ENCODE results near the gene MGAT4B.

MGAT4B gene

DNA sequence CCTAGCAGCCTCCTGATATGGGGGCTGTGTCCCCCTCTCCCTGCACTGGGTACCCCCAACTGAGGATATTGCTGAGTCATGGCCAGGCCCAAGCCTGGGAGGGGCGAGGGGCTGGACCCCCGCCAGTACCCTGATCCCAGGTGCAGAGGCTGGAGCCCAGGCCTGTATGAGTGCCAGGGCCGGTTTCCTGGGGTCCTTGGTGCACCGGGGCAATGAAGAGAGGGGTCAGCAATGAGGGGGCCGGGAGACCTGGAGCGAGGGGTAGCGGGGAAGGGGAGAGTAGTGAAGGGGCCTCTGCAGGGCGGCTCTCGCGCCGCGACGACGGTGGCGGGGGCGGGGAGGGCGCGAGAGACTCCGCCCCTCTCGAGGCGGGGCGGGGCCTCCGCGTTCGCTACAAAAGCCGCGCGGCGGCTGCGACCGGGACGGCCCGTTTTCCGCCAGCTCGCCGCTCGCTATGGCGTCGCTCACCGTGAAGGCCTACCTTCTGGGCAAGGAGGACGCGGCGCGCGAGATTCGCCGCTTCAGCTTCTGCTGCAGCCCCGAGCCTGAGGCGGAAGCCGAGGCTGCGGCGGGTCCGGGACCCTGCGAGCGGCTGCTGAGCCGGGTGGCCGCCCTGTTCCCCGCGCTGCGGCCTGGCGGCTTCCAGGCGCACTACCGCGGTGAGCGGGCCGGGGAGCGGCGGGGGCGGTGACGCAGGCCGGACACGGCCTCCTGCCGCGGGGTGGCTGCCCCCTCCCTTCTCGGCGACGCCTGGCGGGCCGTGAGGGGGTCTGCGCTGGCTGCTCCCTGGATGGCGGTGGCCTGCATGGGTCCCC lies 14.0 kb upstream of the MGAT4B start, which contains the start of gene SQSTM1:
SQSTM1 (plus strand) TSS at position 423 of the 815 bp plus-strand sequence; CDS start at position 455, 32 bp downstream.
- Histone ChIP-seq H3K9me3 (no peaks in the 10 kb centered on the region), H3K4me3 (peak within 1 kb of the TSS; percentile 55), H3K27me3 (ENCODE audit: low read depth) (no peaks in the 10 kb centered on the region), H3K4me1 (peaks cover 34% of the 10 kb centered on the region), H3K36me3 (replicated peaks) (peaks cover 47% of the 10 kb centered on the region)
- in situ Hi-C loops (cut with MboI; ENCODE audit: low sequenced_read_pairs): no loop called here
- peak; percentile 60 to 84 for DNase-seq (ENCODE audit: low spot score in 2 of 2)

DNA sequence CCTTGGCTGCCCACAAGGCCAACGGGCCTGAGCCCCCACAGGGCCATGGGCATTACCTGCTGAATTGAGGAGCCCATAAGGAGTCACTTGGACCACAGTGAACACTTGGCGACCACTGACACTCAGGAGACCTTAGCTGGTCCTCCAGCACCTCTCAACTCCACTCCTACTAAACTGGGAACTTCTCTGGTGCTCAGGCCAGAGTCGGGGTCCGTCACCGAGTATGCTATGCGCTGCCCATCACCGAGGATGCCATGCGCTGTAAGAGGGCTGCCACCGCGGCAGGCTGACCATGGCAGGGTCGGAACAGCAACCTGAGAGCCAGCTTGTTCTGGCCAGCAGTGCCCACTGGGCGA lies 13.4 kb upstream of the MGAT4B start:
- DNase-seq (ENCODE audit: low spot score in 2 of 2): no peak
- Histone ChIP-seq H3K36me3 (replicated peaks) (peaks cover 44% of the 10 kb centered on the region), H3K9me3 (no peaks in the 10 kb centered on the region), H3K27me3 (ENCODE audit: low read depth) (no peaks in the 10 kb centered on the region), H3K4me3 (peak overlapping the region; percentile 55), H3K4me1 (peaks cover 34% of the 10 kb centered on the region)
- in situ Hi-C loops (cut with MboI; ENCODE audit: low sequenced_read_pairs): no loop called here

DNA sequence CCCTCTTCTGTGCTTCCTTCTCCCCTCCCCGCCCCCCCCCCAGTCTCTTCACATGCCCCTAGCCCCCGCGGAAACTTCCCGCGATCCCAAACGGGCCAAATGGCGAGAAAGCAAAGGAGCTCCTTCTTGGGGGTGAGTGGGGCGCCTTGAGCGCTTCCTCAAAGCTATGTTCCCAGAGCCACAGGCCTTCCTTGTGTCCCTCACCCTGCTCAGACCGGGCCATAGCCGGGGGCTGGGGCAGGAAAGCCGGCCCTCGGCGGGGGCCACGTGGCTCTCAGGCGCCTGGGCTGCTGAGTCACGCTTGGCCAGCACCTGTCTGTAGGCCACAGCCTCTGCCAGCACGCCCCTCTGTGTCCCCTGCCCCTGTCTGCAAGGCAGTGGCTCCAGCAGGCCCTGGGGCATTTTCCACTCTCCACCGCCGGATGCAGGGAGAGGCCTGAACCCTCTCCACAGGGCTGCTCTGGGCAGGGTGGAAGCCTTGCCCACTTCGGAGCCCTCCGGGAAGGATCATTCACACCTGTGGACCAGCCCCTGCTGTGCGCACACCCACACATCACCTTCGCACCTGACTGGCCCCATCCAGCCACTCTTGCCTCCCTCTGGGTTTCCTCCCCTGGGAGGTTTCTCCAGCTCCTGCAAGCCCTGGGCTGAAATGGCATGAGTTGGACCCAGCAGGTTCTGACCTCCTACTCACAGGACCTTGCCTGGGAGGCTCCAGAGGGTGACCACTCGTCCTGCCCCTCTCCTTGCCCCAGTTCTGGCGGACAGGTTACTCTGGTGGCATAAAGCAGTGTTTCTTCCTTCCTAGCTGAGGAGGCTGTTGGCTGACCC lies 12.8 kb upstream of the MGAT4B start:
- Histone ChIP-seq H3K36me3 (replicated peaks) (peaks cover 42% of the 10 kb centered on the region), H3K9me3 (no peaks in the 10 kb centered on the region), H3K4me3 (peak overlapping the region; percentile 55), H3K27me3 (ENCODE audit: low read depth) (no peaks in the 10 kb centered on the region), H3K4me1 (peaks cover 34% of the 10 kb centered on the region)
- DNase-seq (ENCODE audit: low spot score in 2 of 2): peak in 1 of 2 experiments; percentile 78
- in situ Hi-C loops (cut with MboI; ENCODE audit: low sequenced_read_pairs): no loop called here

- no peaks in the 10 kb centered on the region for H3K27me3 ChIP-seq (ENCODE audit: low read depth)
- peak; percentile 60 to 82 for DNase-seq (ENCODE audit: low spot score in 2 of 2)
- H3K9me3 ChIP-seq: no peaks in the 10 kb centered on the region
- peaks cover 34% of the 10 kb centered on the region for H3K4me1 ChIP-seq
- peak overlapping the region; percentile 7 for H3K4me3 ChIP-seq
- H3K36me3 ChIP-seq (replicated peaks): peaks cover 41% of the 10 kb centered on the region
- in situ Hi-C loops (cut with MboI; ENCODE audit: low sequenced_read_pairs): no loop called here
These were observed 12.2 kb upstream of the MGAT4B start for GRCh38 chr5:179818746-179819295.

- in situ Hi-C loops (cut with MboI; ENCODE audit: low sequenced_read_pairs): no loop called here
- H3K27me3 ChIP-seq (ENCODE audit: low read depth): no peaks in the 10 kb centered on the region
- H3K9me3 ChIP-seq: no peaks in the 10 kb centered on the region
- no peak for DNase-seq (ENCODE audit: low spot score in 2 of 2)
- peaks cover 38% of the 10 kb centered on the region for H3K36me3 ChIP-seq (replicated peaks)
- peaks cover 34% of the 10 kb centered on the region for H3K4me1 ChIP-seq
- peak overlapping the region; percentile 7; the same call in 1 of the 2 replicates for H3K4me3 ChIP-seq
These were observed 11.5 kb upstream of the MGAT4B start for GRCh38 chr5:179817890-179818745.

GRCh38 chr5:179817470-179817840 lies 10.8 kb upstream of the MGAT4B start:
- Histone ChIP-seq H3K36me3 (replicated peaks) (peaks cover 38% of the 10 kb centered on the region), H3K4me3 (no peak overlapping the region), H3K4me1 (peaks cover 32% of the 10 kb centered on the region), H3K9me3 (no peaks in the 10 kb centered on the region), H3K27me3 (ENCODE audit: low read depth) (no peaks in the 10 kb centered on the region)
- in situ Hi-C loops (cut with MboI; ENCODE audit: low sequenced_read_pairs): no loop called here
- DNase-seq (ENCODE audit: low spot score in 2 of 2): no peak

DNA sequence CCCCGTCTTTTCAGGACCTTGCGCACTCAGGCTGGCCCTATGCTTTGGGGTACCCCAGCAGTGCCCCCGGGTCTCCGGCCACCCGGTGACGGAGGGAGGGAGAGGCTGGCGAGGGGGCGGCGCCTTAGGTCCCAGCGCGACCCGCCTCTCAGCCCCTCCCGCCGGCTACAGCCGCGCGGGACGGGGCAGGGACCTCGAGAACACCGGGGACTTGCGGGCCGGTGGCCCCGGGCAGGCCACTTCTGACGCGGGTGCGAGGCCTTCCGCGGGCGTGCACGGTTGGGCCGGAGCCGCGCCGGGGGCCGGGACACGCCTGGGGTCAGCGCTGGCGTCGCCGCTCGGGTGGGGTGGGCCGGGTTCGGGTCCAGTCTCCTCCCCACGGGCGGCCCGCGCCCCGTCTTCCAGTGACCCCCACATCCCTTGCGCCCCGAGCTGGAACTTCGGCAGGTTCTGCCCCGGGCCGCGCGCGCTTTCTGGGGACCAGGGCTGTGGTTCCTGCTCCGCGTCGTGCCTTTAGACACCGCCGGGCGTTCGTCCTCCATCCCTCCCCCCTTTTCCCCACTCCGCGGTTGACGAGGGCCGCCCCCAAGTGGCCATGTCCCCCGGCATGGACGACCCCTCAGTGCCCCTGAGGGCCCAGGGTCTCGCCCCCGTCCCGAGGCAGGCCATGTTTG lies 10.3 kb upstream of the MGAT4B start:
- no peak for DNase-seq (ENCODE audit: low spot score in 2 of 2)
- no peaks in the 10 kb centered on the region for H3K9me3 ChIP-seq
- H3K36me3 ChIP-seq (replicated peaks): peaks cover 38% of the 10 kb centered on the region
- no peak overlapping the region for H3K4me3 ChIP-seq
- no peaks in the 10 kb centered on the region for H3K27me3 ChIP-seq (ENCODE audit: low read depth)
- in situ Hi-C loops (cut with MboI; ENCODE audit: low sequenced_read_pairs): no loop called here
- peaks cover 27% of the 10 kb centered on the region for H3K4me1 ChIP-seq

DNA sequence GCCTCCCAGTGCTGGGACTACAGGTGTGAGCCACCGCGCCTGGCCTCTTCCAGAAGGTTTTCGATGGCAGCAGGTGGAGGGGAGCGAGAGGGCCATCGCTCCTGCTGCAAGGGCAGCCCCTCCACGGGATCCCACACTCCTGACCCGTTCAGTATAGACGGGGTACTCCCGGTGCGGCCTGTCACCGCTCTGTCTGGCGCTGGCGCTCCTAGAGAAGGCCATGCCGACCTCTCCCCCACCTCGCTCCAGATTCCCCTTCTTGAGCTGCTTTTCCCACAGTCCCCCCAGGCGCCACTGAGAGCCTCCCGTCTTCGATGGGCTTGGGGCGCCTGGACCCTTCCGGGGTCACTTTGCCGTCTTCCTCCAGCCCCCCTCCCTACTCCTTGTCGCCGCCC lies 9.7 kb upstream of the MGAT4B start:
- Histone ChIP-seq H3K4me1 (peaks cover 25% of the 10 kb centered on the region), H3K27me3 (ENCODE audit: low read depth) (no peaks in the 10 kb centered on the region), H3K9me3 (no peaks in the 10 kb centered on the region), H3K4me3 (no peak overlapping the region), H3K36me3 (replicated peaks) (peaks cover 43% of the 10 kb centered on the region)
- DNase-seq (ENCODE audit: low spot score in 2 of 2): no peak
- in situ Hi-C loops (cut with MboI; ENCODE audit: low sequenced_read_pairs): no loop called here

GRCh38 chr5:179815491-179816249 lies 9.0 kb upstream of the MGAT4B start:
- no peak overlapping the region for H3K4me3 ChIP-seq
- H3K4me1 ChIP-seq: peaks cover 25% of the 10 kb centered on the region
- in situ Hi-C loops (cut with MboI; ENCODE audit: low sequenced_read_pairs): no loop called here
- H3K27me3 ChIP-seq (ENCODE audit: low read depth): no peaks in the 10 kb centered on the region
- H3K9me3 ChIP-seq: no peaks in the 10 kb centered on the region
- no peak for DNase-seq (ENCODE audit: low spot score in 2 of 2)
- peaks cover 44% of the 10 kb centered on the region for H3K36me3 ChIP-seq (replicated peaks)

GRCh38 chr5:179814090-179814489 lies 7.4 kb upstream of the MGAT4B start:
- H3K36me3 ChIP-seq (replicated peaks): peaks cover 36% of the 10 kb centered on the region
- no peaks in the 10 kb centered on the region for H3K9me3 ChIP-seq
- in situ Hi-C loops (cut with MboI; ENCODE audit: low sequenced_read_pairs): no loop called here
- no peak for DNase-seq (ENCODE audit: low spot score in 2 of 2)
- H3K4me1 ChIP-seq: peaks cover 10% of the 10 kb centered on the region
- H3K4me3 ChIP-seq: no peak overlapping the region
- no peaks in the 10 kb centered on the region for H3K27me3 ChIP-seq (ENCODE audit: low read depth)

- Histone ChIP-seq H3K27me3 (ENCODE audit: low read depth) (no peaks in the 10 kb centered on the region), H3K36me3 (replicated peaks) (peaks cover 36% of the 10 kb centered on the region), H3K4me3 (no peak overlapping the region), H3K9me3 (no peaks in the 10 kb centered on the region), H3K4me1 (peaks cover 3% of the 10 kb centered on the region)
- in situ Hi-C loops (cut with MboI; ENCODE audit: low sequenced_read_pairs): no loop called here
- no peak for DNase-seq (ENCODE audit: low spot score in 2 of 2)
These were observed 6.4 kb upstream of the MGAT4B start for GRCh38 chr5:179812997-179813607.
